Measurements from ENCODE around the gene CADM1.

CADM1 gene

GRCh38 chr11:115238791-115239190 lies 265.4 kb downstream of the CADM1 start:
- no peak for FAIRE-seq

GRCh38 chr11:115238086-115238485 lies 266.1 kb downstream of the CADM1 start:
- no peak for FAIRE-seq

GRCh38 chr11:115237578-115237977 lies 266.6 kb downstream of the CADM1 start:
- FAIRE-seq: peak; percentile 81

GRCh38 chr11:115234794-115235193 lies 269.4 kb downstream of the CADM1 start:
- no peak for FAIRE-seq

GRCh38 chr11:115226556-115226955 lies 277.7 kb downstream of the CADM1 start:
- FAIRE-seq: no peak

GRCh38 chr11:115224551-115224950 lies 279.7 kb downstream of the CADM1 start:
- no peak for FAIRE-seq

GRCh38 chr11:115222863-115223530 lies 281.2 kb downstream of the CADM1 start:
- FAIRE-seq: no peak

- peak; percentile 87 for FAIRE-seq
Observed at GRCh38 chr11:115222218-115222862, 281.9 kb downstream of the CADM1 start.

- no peak for FAIRE-seq
Observed at GRCh38 chr11:115221461-115222069, 282.6 kb downstream of the CADM1 start.

- no peak for FAIRE-seq
Observed at GRCh38 chr11:115220911-115221310, 283.3 kb downstream of the CADM1 start.

GRCh38 chr11:115220423-115220822 lies 283.8 kb downstream of the CADM1 start:
- FAIRE-seq: no peak

GRCh38 chr11:115219376-115219775 lies 284.8 kb downstream of the CADM1 start:
- no peak for FAIRE-seq

- no peak for FAIRE-seq
Observed at GRCh38 chr11:115217726-115218311, 286.4 kb downstream of the CADM1 start.

GRCh38 chr11:115215694-115216617 lies 288.3 kb downstream of the CADM1 start:
- no peak for FAIRE-seq

- FAIRE-seq: no peak
Observed at GRCh38 chr11:115214644-115215234, 289.5 kb downstream of the CADM1 start.

- no peak for FAIRE-seq
Observed at GRCh38 chr11:115213007-115213406, 291.2 kb downstream of the CADM1 start.

- no peak for FAIRE-seq
Observed at GRCh38 chr11:115208808-115209259, 295.4 kb downstream of the CADM1 start.

GRCh38 chr11:115207916-115208315 lies 296.3 kb downstream of the CADM1 start:
- no peak for FAIRE-seq

- peak; percentile 89 for FAIRE-seq
Observed at GRCh38 chr11:115207166-115207591, 297.0 kb downstream of the CADM1 start.

- FAIRE-seq: peak; percentile 45
Observed at GRCh38 chr11:115206365-115207022, 297.7 kb downstream of the CADM1 start.

- FAIRE-seq: no peak
Observed at GRCh38 chr11:115202900-115203552, 301.2 kb downstream of the CADM1 start.

All from islet of Langerhans (tissue), 1 donor.